SW 1271 (cell line): Measurements from ENCODE around the gene RIGI.
"Not testable (repeated sequence)": the region's sequence is repeated elsewhere in the genome, so short reads cannot be mapped to it uniquely, and the experiment has no call there.

ENCODE experiments used
- DNase-seq, 2 experiments: peaks; one replicate each; lab custom pipeline; 2025; lab: John Stamatoyannopoulos, UW

The RIGI gene

GRCh38 chr9:32526707-32527048, 682 bp upstream of the RIGI start:
- no peak for DNase-seq

- DNase-seq: no peak
Measured at GRCh38 chr9:32525709-32526030, 326 bp downstream of the RIGI start.

DNA sequence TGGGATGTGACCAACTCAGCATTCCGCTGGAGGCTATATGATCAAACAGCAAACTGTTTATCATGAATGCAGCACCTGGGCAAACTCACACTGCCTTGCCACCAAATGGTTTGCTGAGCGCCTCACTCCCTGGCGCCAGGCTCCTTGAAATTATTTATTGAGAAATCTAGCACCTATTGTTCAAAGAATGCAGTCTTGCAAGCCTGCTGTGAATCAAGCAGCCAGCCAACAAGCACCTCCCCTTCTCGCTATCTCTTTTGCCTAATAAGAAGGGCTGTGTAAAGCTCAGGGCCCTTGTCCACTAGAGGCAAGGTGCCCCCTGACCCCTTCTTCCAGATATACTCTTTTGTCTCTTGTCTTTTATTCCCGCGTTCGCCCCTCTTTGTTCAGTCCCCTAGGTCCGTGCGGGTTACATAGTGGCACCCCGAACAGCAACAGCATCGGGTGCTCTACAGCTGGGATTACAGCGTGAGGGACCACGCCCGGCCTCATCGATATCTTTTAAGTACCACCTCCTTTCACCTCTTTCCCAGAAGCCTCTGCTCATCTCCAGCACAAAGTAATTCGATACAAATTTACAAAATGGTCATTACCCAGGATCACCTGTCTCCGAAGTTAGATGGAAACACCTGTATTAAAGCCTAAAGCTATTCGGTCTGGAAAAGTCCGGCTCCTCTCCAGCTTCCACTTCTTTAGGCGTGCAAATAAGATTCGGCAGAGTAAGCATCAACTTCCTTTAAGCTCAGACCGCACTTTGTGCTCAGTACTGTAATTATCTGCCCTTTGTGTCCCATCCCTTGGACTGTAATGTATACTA, 896 bp downstream of the RIGI start:
- peak in 1 of 2 experiments; percentile 9 for DNase-seq

GRCh38 chr9:32524558-32524891, 1.5 kb downstream of the RIGI start:
- DNase-seq: not testable (repeated sequence)

GRCh38 chr9:32523910-32524309, 2.1 kb downstream of the RIGI start:
- no peak for DNase-seq

DNA sequence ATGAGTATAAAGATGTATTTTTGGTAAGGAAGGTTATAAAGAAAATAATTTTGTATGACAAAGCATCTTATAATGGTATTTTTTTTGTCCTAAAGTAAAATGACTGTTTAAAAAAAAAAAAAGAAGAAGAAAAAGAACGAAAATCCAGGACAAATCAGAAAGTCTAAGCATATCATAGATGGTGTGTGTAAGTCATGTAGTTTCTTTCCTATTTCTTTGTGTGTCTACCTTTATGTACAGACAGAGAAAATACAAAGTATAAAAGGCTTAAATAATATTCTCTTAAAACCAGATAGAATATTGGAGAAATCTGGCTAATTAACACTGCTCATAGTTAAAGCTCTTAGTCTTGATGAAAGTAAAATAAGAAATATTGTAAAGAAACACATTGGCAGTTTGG, 7.7 kb downstream of the RIGI start:
- DNase-seq: no peak

DNA sequence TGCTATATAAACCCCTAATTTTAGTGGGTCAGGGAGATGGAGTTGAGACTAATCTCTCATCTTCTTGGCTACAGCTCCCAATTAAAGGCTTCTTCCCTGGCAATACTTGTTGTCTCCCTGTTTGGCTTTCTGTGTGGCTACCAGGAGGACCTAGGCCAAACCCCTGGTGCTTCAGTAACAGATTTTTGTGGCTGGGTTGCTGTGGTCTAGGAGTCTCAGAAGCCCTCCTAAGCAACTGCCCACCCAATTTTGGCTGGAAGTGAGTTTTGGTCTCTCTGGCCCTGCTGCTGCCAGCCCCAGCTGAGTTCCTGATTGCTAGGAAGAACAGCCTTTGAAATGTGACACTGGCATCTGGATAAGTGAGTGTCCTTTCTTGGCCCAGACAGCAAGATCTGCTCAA, 9.8 kb downstream of the RIGI start:
- no peak for DNase-seq

- DNase-seq: no peak
Measured at GRCh38 chr9:32508728-32509127, 17.3 kb downstream of the RIGI start.

DNA sequence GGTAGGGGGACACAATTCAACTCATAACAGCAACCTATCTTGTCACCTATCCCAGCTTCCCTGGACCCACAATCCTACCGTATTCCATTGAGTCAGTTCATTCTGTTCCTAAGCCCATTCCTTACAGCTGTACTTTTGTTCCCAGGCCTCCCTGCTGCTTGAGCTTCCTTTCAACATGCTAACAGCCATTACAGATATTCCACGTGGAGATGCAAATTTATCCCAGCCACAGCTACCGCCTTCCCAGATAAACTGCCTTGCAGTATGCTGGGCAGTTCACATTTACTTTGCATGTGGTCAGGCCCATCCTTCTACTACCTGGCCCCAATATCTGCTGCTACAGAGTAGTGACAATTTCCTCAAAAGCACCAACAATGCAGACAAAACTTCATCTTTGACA, 23.0 kb downstream of the RIGI start:
- DNase-seq: no peak

DNA sequence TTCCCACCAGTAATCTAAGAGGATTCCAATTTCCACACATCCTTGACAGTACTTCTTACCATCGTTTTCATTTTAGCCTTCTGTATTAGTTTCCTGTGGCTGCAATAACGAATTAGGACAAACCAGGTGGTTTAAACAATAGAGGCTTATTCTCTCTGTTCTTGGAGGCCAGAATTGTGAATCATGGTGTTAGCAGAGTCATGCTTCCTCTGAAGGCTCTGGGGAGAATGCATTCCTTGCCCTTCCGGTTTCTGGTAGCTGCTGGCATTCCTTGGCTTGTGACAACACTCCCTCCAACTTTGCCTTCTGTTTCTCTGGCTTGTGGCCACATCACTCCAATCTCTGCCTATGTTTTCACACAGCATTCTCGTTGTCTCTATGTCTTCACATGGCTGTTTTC, 23.5 kb downstream of the RIGI start:
- peak; percentile 29 to 81 for DNase-seq

DNA sequence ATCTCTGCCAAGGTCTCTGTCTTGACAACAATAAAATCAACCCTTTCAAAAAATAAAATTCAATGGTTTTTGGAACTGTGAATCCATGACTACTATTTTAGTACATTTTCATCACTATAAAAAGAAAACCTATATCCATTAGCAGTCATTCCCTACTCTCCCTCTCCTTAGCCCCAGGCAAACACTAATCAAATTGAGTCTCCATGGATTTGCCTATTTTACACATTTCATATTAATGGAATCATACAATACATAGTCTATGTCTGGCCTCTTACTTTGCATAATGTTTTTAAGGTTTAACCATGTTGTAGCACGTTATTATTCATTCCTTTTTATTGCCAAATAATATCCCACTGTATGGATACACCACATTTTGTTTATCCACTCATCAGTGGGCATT, 24.1 kb downstream of the RIGI start:
- DNase-seq: no peak

GRCh38 chr9:32500768-32501167, 25.2 kb downstream of the RIGI start:
- peak in 1 of 2 experiments; percentile 8 for DNase-seq

GRCh38 chr9:32497921-32498320, 28.1 kb downstream of the RIGI start:
- no peak for DNase-seq

DNA sequence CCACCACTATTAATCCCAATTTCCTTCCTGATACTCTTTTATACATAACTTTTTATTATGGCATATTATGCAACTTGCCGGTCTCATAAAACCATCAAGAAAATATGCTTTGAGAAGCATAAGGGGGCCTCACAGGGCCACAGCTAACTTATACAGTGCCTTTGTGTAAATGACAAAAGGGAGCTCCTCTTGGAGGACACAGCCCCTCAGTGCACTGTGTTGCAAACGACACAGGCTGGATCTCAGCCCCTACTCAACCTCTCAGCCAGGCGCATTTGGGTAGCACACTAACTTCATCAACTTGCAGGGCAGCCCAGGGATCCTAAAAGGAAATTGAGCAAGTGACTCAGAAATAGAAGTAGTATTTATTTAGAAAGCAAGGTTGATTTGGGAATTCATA, 35.4 kb downstream of the RIGI start:
- no peak for DNase-seq

DNA sequence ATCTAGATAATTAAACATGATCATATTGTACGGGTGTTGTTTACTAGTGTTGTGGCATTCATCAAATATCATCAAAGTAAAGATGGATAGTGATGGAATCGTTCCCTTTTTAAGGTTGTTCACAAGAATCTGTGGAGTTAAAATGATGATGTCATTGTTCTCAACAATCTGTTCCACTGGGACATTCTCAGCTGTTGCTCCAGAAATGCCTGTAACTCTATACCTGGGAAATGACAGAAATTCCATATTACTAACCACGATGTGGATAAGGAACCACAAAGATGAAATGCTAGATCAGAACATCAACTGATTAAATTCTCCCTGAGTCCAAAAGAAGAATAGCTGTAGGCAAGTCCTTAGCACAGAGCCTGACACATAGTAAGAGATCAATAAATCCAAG, 38.0 kb downstream of the RIGI start:
- DNase-seq: no peak

DNA sequence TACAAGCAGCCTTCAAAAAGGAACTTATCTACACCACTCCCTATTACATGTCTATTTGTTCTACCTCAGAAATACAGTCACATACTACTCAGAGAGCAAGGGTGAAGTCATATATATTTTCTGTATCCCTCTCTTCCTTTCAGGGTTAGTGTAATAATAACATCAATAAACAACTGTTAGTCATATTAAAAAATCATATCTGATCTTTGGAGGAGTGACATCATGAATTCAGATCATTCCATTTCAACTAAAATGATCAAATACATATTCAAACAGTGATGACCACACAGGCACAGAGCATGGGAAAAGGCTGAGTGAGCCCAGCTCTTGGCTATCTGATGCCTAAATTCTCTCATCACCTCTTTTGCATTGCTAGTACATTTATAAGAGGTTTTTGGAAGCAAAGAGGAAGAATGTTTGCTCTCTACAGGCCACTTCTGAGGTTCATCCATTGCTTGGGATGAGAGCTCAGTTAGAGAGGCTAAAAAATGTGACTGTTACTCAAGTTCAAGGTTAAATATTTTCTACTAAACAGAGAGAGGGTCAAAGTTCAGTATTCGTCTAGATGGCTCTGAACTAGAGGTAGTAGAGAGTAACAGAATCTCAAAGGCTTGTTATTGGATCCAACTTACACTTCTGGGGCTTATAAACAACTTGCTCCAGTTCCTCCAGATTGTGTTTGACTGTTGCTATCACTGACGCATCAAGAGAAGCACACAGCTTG, 39.0 kb downstream of the RIGI start:
- no peak for DNase-seq

- no peak for DNase-seq
Measured at GRCh38 chr9:32483343-32483742, 42.7 kb downstream of the RIGI start.
